Right ventricle myocardium superior (tissue), 1 donor: ENCODE measurements around the gene TMEM215. TPM values are rescaled to one million over a fixed set of nuclear protein-coding genes. Genes with fewer than 3 reads are reported as not detected.
"Not testable (repeated sequence)": the region's sequence is repeated elsewhere in the genome, so short reads cannot be mapped to it uniquely, and the experiment has no call there.

Experiments used
- ATAC-seq: fragments of 200-7000 bp; cut with Tn5 transposase; one replicate; pipeline ENCODE4 v1.9.1; 2020; ENCODE audit warnings: mild to moderate bottlenecking; ENCODE audit not compliant: poor library complexity
- DNase-seq: peaks from one replicate; pipeline ENCODE4 v3.0.0-alpha.2; 2020
- intact Hi-C: fragments of 100-400 bp; cut with DNase I; formaldehyde crosslinking; loops from one replicate; pipeline ENCODE4 v1.11.2; 2022
- long read RNA-seq: library from polyadenylated mRNA; unstranded; transcript quantifications from one replicate; pipeline ENCODE4 v2.0.0, GENCODE V29; 2021
- total RNA-seq: library from RNA; stranded (reverse); fragmentation: NEBNext Ultra II Directional; extraction: Animal tissue kit (Norgen Biotek cat#: 25700); gene quantifications from one replicate; pipeline ENCODE4 v1.2.1, GENCODE V29; 2021
- donor health status: DM: no; HTN: yes; CAD: no; lungs with severe emphysema.

TMEM215 gene
- total RNA-seq, result not detected
- long read RNA-seq, result 0 reads

GRCh38 chr9:32783168-32783891 is at the start of gene TMEM215:
Gene TMEM215, plus strand, starts transcription at chr9:32783540. Its CDS starts 644 bp downstream, at chr9:32784184.
- ATAC-seq, result no peak
- no peak for DNase-seq
- intact Hi-C loops, result no loop called here

- DNase-seq (no peak), ATAC-seq (no peak)
- intact Hi-C loops, result no loop called here
These were observed 47.9 kb upstream of the TMEM215 start for GRCh38 chr9:32735476-32735875.

- DNase-seq (no peak), ATAC-seq (no peak)
- intact Hi-C loops, result no loop called here
These were observed 46.0 kb upstream of the TMEM215 start for GRCh38 chr9:32737378-32737777.

GRCh38 chr9:32738501-32739172 is 44.7 kb upstream of the TMEM215 start:
- DNase-seq (no peak), ATAC-seq (no peak)
- intact Hi-C loops, result no loop called here

- intact Hi-C loops, result no loop called here
- ATAC-seq (no peak), DNase-seq (no peak)
These were observed 41.6 kb upstream of the TMEM215 start for GRCh38 chr9:32741706-32742105.

- DNase-seq (no peak), ATAC-seq (no peak)
These were observed 41.0 kb upstream of the TMEM215 start for GRCh38 chr9:32742296-32742695.

GRCh38 chr9:32748013-32748412 is 35.3 kb upstream of the TMEM215 start:
- no peak for DNase-seq
- no peak for ATAC-seq
- intact Hi-C loops, result no loop called here

More at GRCh38 chr9:32742296-32742695, 41.0 kb upstream of the TMEM215 start:
- intact Hi-C loops, result no loop called here

- intact Hi-C loops, result no loop called here
- no peak for DNase-seq
- no peak for ATAC-seq
These were observed 27.6 kb upstream of the TMEM215 start for GRCh38 chr9:32755730-32756129.

GRCh38 chr9:32764139-32764538 is 19.2 kb upstream of the TMEM215 start:
- DNase-seq (no peak), ATAC-seq (no peak)
- intact Hi-C loops, result no loop called here

GRCh38 chr9:32775283-32775682 is 8.1 kb upstream of the TMEM215 start:
- no peak for DNase-seq
- intact Hi-C loops, result no loop called here
- ATAC-seq, result no peak

- intact Hi-C loops, result no loop called here
- ATAC-seq, result no peak
- no peak for DNase-seq
These were observed 7.1 kb upstream of the TMEM215 start for GRCh38 chr9:32776201-32776600.

- intact Hi-C loops, result no loop called here
- ATAC-seq, result no peak
- DNase-seq, result no peak
These were observed 718 bp upstream of the TMEM215 start for GRCh38 chr9:32782476-32783167.

- intact Hi-C loops, result no loop called here
- DNase-seq (no peak), ATAC-seq (no peak)
These were observed 4.5 kb downstream of the TMEM215 start for GRCh38 chr9:32787816-32788215.

GRCh38 chr9:32796015-32796414 is 12.7 kb downstream of the TMEM215 start:
- DNase-seq, intact Hi-C loops, ATAC-seq: not testable (repeated sequence)

GRCh38 chr9:32801530-32801929 is 18.2 kb downstream of the TMEM215 start:
- intact Hi-C loops, result no loop called here
- ATAC-seq, result no peak
- no peak for DNase-seq

GRCh38 chr9:32807217-32807616 is 23.9 kb downstream of the TMEM215 start:
- no peak for ATAC-seq
- intact Hi-C loops, result no loop called here

GRCh38 chr9:32811246-32811645 is 27.9 kb downstream of the TMEM215 start:
- no peak for DNase-seq
- intact Hi-C loops, result no loop called here
- no peak for ATAC-seq

More at GRCh38 chr9:32807217-32807616, 23.9 kb downstream of the TMEM215 start:
- DNase-seq, result no peak

- intact Hi-C loops, result no loop called here
- DNase-seq, result no peak
- no peak for ATAC-seq
These were observed 37.0 kb downstream of the TMEM215 start for GRCh38 chr9:32820322-32820721.

GRCh38 chr9:32823101-32823500 is 39.8 kb downstream of the TMEM215 start:
- DNase-seq, result no peak
- intact Hi-C loops, result no loop called here
- ATAC-seq, result no peak

- no peak for ATAC-seq
- intact Hi-C loops, result no loop called here
These were observed 40.2 kb downstream of the TMEM215 start for GRCh38 chr9:32823551-32823950.

More at GRCh38 chr9:32823551-32823950, 40.2 kb downstream of the TMEM215 start:
- DNase-seq, result no peak
